HepG2 (cell line): ENCODE measurements around the gene DSE. TPM values are rescaled to one million over a fixed set of nuclear protein-coding genes. Genes with fewer than 3 reads are reported as not detected.

ENCODE experiments used
- ATAC-seq: fragments of 200-7000 bp; cut with Tn5 transposase; 3 replicates; pipeline ENCODE4 v1.9.1; 2020; ENCODE audit warnings: mild to moderate bottlenecking, moderate library complexity
- BruUV-seq: library from RNA; stranded (reverse); fragments of 400-500 nt; replicated peaks from 2 replicates; lab custom pipeline; 2021; lab: Mats Ljungman, UMichigan
- CTCF ChIA-PET: fragments of 300-600 bp; formaldehyde crosslinking; extraction: SDS; loops from one replicate; lab custom pipeline; 2021; ENCODE audit warnings: low total read pairs, inconsistent platforms, low intra/inter-chr PET ratio; lab: Yijun Ruan, JAX
- POLR2A ChIA-PET: fragments of 350-600 bp; sonication (Branson Sonifier 250); formaldehyde crosslinking; loops from one replicate; lab custom pipeline; 2020; ENCODE audit warnings: antibody characterized with exemption, inconsistent platforms; lab: Yijun Ruan, JAX
- DNase-seq: peaks from one replicate; pipeline ENCODE4 v3.0.0-alpha.2; 2015; ENCODE audit warnings: low spot score
- FAIRE-seq: peaks from 3 replicates; lab custom pipeline; 2011; peaks lifted over from hg19 to GRCh38; lab: Jason Lieb, UNC
- H2AFZ ChIP-seq: one replicate; pipeline ENCODE4 v1.6.1; 2011; ENCODE audit warnings: low read length, inconsistent platforms
- H3K27ac ChIP-seq: fragments of 300-600 bp; 3 replicates; pipeline ENCODE4 v1.8.0; 2011; ENCODE audit warnings: mixed run types, mild to moderate bottlenecking, mixed read lengths, low read length, inconsistent platforms; ENCODE audit not compliant: insufficient read depth; ENCODE audit errors: extremely low read length
- H3K27me3 ChIP-seq, 2 experiments: fragments of 200-600 bp in 1 of 2; 2 replicates in 1 of 2; 3 replicates in 1 of 2; pipeline versions ENCODE4 v1.6.0 to v1.8.0; 2011; ENCODE audit warnings: low read length in 2 of 2, mild to moderate bottlenecking in 2 of 2, moderate library complexity in 2 of 2, inconsistent platforms in 1 of 2; ENCODE audit not compliant: insufficient read depth in 2 of 2, control insufficient read depth in 1 of 2
- H3K36me3 ChIP-seq, 2 experiments: fragments of 200-600 bp in 1 of 2; replicated peaks in 1 of 2; 2 replicates in 1 of 2; 3 replicates in 1 of 2; pipeline versions ENCODE4 v1.5.1 to v1.8.0; 2011; ENCODE audit warnings: low read length in 2 of 2, inconsistent platforms in 1 of 2; ENCODE audit not compliant: insufficient read depth in 2 of 2, control insufficient read depth in 1 of 2
- H3K4me1 ChIP-seq: 2 replicates; pipeline ENCODE4 v1.5.1; 2012; ENCODE audit warnings: low read length, inconsistent platforms; ENCODE audit not compliant: insufficient read depth
- H3K4me2 ChIP-seq: 2 replicates; pipeline ENCODE4 v1.6.0; 2011; ENCODE audit warnings: low read depth, low read length, inconsistent platforms
- H3K4me3 ChIP-seq, 3 experiments: fragments of 200-600 bp in 1 of 3; sonication (generic), shearing (Covaris generic) in 1 of 3; replicated peaks in 1 of 3; 2 replicates each; pipeline ENCODE4 v1.5.1; 2011 to 2016; ENCODE audit warnings: low read length in 3 of 3, inconsistent platforms in 2 of 3, low read depth in 2 of 3, mild to moderate bottlenecking in 2 of 3, control low read depth in 1 of 3, mixed read lengths in 1 of 3; ENCODE audit not compliant: insufficient read depth in 1 of 3
- H3K79me2 ChIP-seq: one replicate; pipeline ENCODE4 v1.6.1; 2011; ENCODE audit warnings: low read length, inconsistent platforms; ENCODE audit not compliant: insufficient read depth
- H3K9ac ChIP-seq: 2 replicates; pipeline ENCODE4 v1.6.0; 2011; ENCODE audit warnings: mild to moderate bottlenecking, low read depth, low read length, inconsistent platforms; ENCODE audit not compliant: insufficient read depth
- H3K9me3 ChIP-seq: 2 replicates; pipeline ENCODE4 v1.5.1; 2012; ENCODE audit warnings: mild to moderate bottlenecking, low read length
- H4K20me1 ChIP-seq: 2 replicates; pipeline ENCODE4 v1.6.0; 2011; ENCODE audit warnings: inconsistent platforms, mild to moderate bottlenecking, low read length, moderate library complexity; ENCODE audit not compliant: insufficient read depth
- ATM ChIP-seq: fragments of 450-650 bp; IDR thresholded peaks from 2 replicates; pipeline ENCODE4 v1.7.1; 2017; ENCODE audit warnings: mild to moderate bottlenecking, borderline replicate concordance
- BCLAF1 ChIP-seq: fragments of 450-650 bp; IDR thresholded peaks from 2 replicates; pipeline ENCODE4 v1.6.1; 2017; ENCODE audit warnings: mild to moderate bottlenecking
- DPF2 ChIP-seq: sonication (generic); formaldehyde crosslinking; IDR thresholded peaks from 2 replicates; pipeline ENCODE4 v1.4.0; 2020; ENCODE audit warnings: mild to moderate bottlenecking, low read depth, missing genetic modification reagents, borderline replicate concordance
- ELF3 ChIP-seq: IDR thresholded peaks from 2 replicates; pipeline ENCODE4 v1.6.1; 2016; ENCODE audit warnings: missing genetic modification reagents, missing compliant biosample characterization
- HOXD1 ChIP-seq: sonication (generic); formaldehyde crosslinking; IDR thresholded peaks from 2 replicates; pipeline ENCODE4 v1.5.0; 2020; ENCODE audit warnings: missing genetic modification reagents
- NFRKB ChIP-seq: fragments of 450-650 bp; IDR thresholded peaks from 2 replicates; pipeline ENCODE4 v1.6.1; 2017
- PATZ1 ChIP-seq: sonication (generic); formaldehyde crosslinking; IDR thresholded peaks from 2 replicates; pipeline ENCODE4 v1.4.0; 2020; ENCODE audit warnings: missing genetic modification reagents
- RERE ChIP-seq: IDR thresholded peaks from 2 replicates; pipeline ENCODE4 v1.6.1; 2016; ENCODE audit warnings: low read depth, missing genetic modification reagents, missing compliant biosample characterization
- RFX1 ChIP-seq: fragments of 450-650 bp; IDR thresholded peaks from 2 replicates; pipeline ENCODE4 v1.6.1; 2017
- THAP11 ChIP-seq: IDR thresholded peaks from 2 replicates; pipeline ENCODE4 v1.6.1; 2016; ENCODE audit warnings: missing biosample characterization, missing genetic modification reagents
- ZBTB26 ChIP-seq: IDR thresholded peaks from 2 replicates; pipeline ENCODE4 v1.6.1; 2016; ENCODE audit warnings: missing compliant biosample characterization, missing genetic modification reagents, borderline replicate concordance
- WGBS: methylation state at CpG from one replicate; pipeline ENCODE4 v1.1.6; 2017; ENCODE audit warnings: low lambda C conversion rate; 5-methylcytosine and 5-hydroxymethylcytosine counted together
- in situ Hi-C: cut with HindIII; loops from 2 replicates; pipeline ENCODE4 v1.10.0; 2017; ENCODE audit warnings: low pct_unique_long_range_greater_than_20kb; ENCODE audit not compliant: extremely low pct_ligation_motif_present
- intact Hi-C: fragments of 100-400 bp; cut with micrococcal nuclease; formaldehyde crosslinking; loops from one replicate; pipeline ENCODE4 v1.10.0; 2022; ENCODE audit not compliant: unreplicated experiment
- polyA plus RNA-seq, 8 experiments: library from polyadenylated mRNA; depleted of rRNA in 3 of 8; stranded (reverse) in 7 of 8; unstranded in 1 of 8; fragments of >200 nt; fragmentation: Illumina TruSeq in 4 of 8; extraction: Trizol in 4 of 8; gene quantifications; 2 replicates each; pipeline versions ENCODE4 v1.2.1 to v1.2.3, GENCODE V29; 2011 to 2016; ENCODE audit warnings: low read depth in 4 of 8, missing spikeins in 1 of 8, mixed read lengths in 1 of 8; ENCODE audit not compliant: insufficient read depth in 1 of 8
- total RNA-seq, 5 experiments: library from RNA; depleted of rRNA; stranded (reverse); fragments of >200 nt; fragmentation: Illumina TruSeq; extraction: Trizol; gene quantifications; 2 replicates each; pipeline ENCODE4 v1.2.3, GENCODE V29; 2016; ENCODE audit warnings: low read depth in 1 of 5

DSE gene
- total and polyA plus RNA-seq, 2 of the 13 experiments (the other 11 are each of a cell fraction or from before 2014, with no cell fraction given): 2.6 to 4.6 TPM

GRCh38 chr6:116381000-116381399 lies 10.3 kb downstream of the DSE start:
- Histone ChIP-seq H3K79me2 (no peaks in the 10 kb centered on the region), H3K36me3 (no peaks in the 10 kb centered on the region), H3K27ac (no peak overlapping the region), H3K9me3 (no peaks in the 10 kb centered on the region), H3K4me2 (no peak overlapping the region), H3K27me3 (no peaks in the 10 kb centered on the region), H3K4me1 (no peaks in the 10 kb centered on the region), H3K9ac (no peak overlapping the region), H2AFZ (no peak overlapping the region), H4K20me1 (no peaks in the 10 kb centered on the region), H3K4me3 (no peak overlapping the region)
- ChIA-PET CTCF (no interaction called here), POLR2A (no interaction called here)
- no peak for DNase-seq
- no TSS peak for BruUV-seq
- WGBS: 9% methylated on average over 3 of the region's 3 CpGs
- ATAC-seq: no peak
- no peak for FAIRE-seq
- TF ChIP-seq RFX1 (no peak), THAP11 (CRISPR knock-in tag) (no peak), RERE (CRISPR knock-in tag) (no peak), ZBTB26 (CRISPR knock-in tag) (no peak), DPF2 (no peak), ATM (no peak), NFRKB (no peak), PATZ1 (CRISPR knock-in tag) (no peak), HOXD1 (CRISPR knock-in tag) (no peak), BCLAF1 (no peak), ELF3 (CRISPR knock-in tag) (no peak)
- intact Hi-C loops: no loop called here
- in situ Hi-C loops: no loop called here
